Glomerular endothelial cell (primary cell): Measurements from ENCODE around the gene OR1E2. TPM values are rescaled to one million over a fixed set of nuclear protein-coding genes. Genes with fewer than 3 reads are reported as not detected.
"Not testable (repeated sequence)": the region's sequence is repeated elsewhere in the genome, so short reads cannot be mapped to it uniquely, and the experiment has no call there.

Experiments
- DNase-seq: peaks from one replicate; pipeline ENCODE4 v3.0.0-alpha.2; 2011; ENCODE audit warnings: low read depth, low spot score; ENCODE audit errors: extremely low read depth
- total RNA-seq: library from RNA; depleted of rRNA; stranded (reverse); fragments of >200 nt; gene quantifications from 2 replicates; pipeline ENCODE4 v1.2.3, GENCODE V29; 2015

Gene OR1E2
- total RNA-seq, 1 donor from 2014 or later = not detected

DNA sequence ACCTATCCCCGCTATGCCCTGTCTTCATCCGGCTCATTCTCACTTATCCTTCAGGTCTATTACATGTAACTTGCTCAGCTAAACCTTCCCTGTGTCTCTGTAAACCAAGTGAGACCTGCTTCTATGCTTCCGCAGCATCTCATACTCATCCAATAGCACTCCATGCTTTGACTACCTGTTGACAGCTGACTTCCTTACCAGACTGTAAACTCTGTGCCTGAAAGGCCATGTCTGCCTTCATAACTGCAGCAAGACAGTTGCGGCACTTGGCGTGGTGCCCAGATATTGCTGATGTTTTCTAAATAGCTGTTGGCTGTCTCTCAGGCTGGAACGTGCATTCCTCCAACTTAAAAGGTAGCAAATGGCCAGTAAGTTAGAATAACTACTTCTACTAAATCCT, 33.6 kb downstream of the OR1E2 start:
- DNase-seq = no peak

DNA sequence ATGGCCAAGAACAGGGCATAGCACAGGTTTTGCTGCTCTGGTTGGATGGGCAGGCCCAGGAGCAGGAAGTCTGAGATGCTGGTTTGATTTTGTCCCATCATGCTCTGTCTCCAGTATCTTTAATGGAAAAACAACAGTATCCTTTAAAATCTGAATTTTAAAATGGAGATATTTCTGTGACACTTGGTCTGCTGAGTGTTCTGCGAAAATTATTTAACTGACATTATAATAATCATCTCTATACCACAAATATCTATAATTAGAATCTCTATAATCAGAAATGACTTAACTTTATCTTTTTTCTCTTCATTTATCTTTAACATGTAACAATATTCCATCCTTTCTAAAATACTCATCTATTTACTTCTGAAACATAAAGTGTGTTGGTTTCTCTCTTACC, 35.3 kb downstream of the OR1E2 start, which contains the start of gene OR1E1:
OR1E1 (minus strand) TSS at position 101 of the 400 bp plus-strand sequence; CDS start at position 101, 0 bp downstream.
- no peak for DNase-seq

DNA sequence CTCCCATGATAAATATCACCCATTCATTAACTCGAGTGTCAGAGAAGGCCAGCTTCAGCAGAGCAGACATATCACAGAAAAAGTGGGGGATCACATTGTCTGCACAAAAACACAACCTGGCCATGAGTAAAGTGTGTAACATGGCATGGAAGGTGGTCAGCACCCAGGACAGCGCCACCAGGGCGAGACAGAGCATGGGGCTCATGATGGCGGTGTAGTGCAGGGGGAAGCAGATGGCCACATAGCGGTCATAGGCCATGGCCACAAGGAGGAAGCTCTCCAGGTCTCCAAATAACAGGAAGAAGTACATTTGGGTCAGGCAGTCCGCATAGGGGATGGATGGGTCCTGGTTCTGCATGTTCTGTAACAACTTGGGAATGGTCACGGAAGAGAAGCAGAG, 35.8 kb downstream of the OR1E2 start:
- not testable (repeated sequence) for DNase-seq

DNA sequence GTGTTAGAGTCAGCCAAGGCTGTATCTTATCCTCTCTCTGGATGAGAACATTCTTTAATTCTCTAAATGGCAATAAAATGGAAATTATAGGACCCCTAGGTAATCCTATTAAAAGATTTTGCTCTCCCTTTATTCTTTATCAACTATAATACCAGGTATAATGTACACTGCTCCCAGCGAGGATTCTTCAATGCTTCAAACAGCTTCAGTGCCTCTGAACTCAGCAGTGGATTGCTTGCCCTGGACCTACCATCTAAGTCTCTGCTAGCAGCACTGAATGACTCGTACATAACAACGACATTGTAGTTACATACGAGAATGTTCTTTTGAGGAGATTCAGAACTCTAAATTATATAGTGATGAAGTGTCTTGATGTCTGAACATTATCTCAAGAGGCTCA, 43.9 kb downstream of the OR1E2 start:
- no peak for DNase-seq

DNA sequence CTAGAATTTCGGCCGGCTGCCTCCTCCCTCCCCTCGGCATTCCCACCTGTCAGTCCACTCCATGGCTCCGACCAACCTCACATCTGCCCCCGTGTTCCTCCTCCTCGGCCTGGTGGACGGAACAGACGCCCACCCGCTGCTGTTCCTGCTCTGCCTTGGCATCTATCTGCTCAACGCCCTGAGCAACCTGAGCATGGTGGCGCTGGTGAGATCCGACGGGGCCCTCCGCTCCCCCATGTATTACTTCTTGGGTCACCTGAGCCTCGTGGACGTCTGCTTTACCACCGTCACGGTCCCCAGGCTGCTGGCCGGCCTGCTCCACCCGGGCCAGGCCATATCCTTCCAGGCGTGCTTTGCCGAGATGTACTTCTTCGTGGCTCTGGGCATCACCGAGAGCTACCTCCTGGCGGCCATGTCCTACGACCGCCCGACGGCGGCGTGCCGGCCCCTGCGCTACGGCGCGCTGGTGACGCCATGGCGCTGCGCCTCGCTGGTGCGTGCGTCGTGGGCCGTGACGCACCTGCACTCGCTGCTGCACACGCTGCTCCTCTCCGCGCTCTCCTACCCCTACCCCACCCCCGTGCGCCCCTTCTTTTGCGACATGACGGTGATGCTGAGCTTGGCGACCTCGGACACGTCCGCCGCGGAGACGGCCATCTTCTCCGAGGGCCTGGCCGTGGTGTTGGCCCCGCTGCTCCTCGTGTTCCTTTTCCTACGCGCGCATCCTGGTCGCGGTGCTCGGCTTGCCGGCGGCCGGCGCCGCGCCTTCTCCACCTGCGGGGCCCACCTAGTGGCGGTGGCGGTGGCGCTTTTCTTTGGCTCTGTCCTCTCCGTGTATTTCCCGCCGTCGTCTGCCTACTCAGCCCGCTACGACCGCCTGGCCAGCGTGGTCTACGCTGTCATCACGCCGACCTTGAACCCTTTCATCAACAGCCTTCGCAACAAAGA, 47.5 kb downstream of the OR1E2 start, which contains the start of gene OR3A2:
OR3A2 (minus strand) TSS at position 440 of the 948 bp plus-strand sequence.
- DNase-seq = no peak

Other genes with a start within 250 kb of the OR1E2 start
- gene OR1A2, start 236.3 kb downstream of the OR1E2 start, total RNA-seq = not detected in 2 replicates
- not detected in 2 replicates for gene OR1A1, start 226.2 kb downstream of the OR1E2 start, total RNA-seq
- gene OR3A1, start 135.5 kb downstream of the OR1E2 start, total RNA-seq = not detected in 2 replicates
- gene OR3A2, start 47.5 kb downstream of the OR1E2 start, total RNA-seq = not detected in 2 replicates
- gene OR1E1, start 35.4 kb downstream of the OR1E2 start, total RNA-seq = not detected in 2 replicates
- gene OR3A3, start 22.5 kb downstream of the OR1E2 start, total RNA-seq = not detected in 2 replicates
- not detected in 2 replicates for gene SPATA22, start 38.0 kb upstream of the OR1E2 start, total RNA-seq
- not detected in 2 replicates for gene ASPA, start 42.2 kb upstream of the OR1E2 start, total RNA-seq
- 0.06 TPM in 1 of 2 replicates, not detected in the other for gene TRPV3, start 124.0 kb upstream of the OR1E2 start, total RNA-seq
- 1.2 and 2.2 TPM in 2 replicates for gene TRPV1, start 175.6 kb upstream of the OR1E2 start, total RNA-seq
- 14.5 and 15.0 TPM in 2 replicates for gene SHPK, start 202.4 kb upstream of the OR1E2 start, total RNA-seq
- gene CTNS, start 202.9 kb upstream of the OR1E2 start, total RNA-seq = 25.7 and 29.9 TPM in 2 replicates
- gene TAX1BP3, start 234.7 kb upstream of the OR1E2 start, total RNA-seq = 358 and 402 TPM in 2 replicates
- 17.5 and 24.1 TPM in 2 replicates for gene EMC6, start 235.0 kb upstream of the OR1E2 start, total RNA-seq